Erythroblast (primary cell): ENCODE measurements around the gene GABRA5.

Source experiments
- GATA1 ChIP-seq: IDR thresholded peaks from 2 replicates; pipeline ENCODE4 v1.6.1; 2011; ENCODE audit warnings: low read depth, mild to moderate bottlenecking, control low read depth, low read length, moderate library complexity
- POLR2A ChIP-seq: IDR thresholded peaks from 2 replicates; pipeline ENCODE4 v1.6.1; 2011; ENCODE audit warnings: mild to moderate bottlenecking, low read length

GRCh38 chr15:26879706-26880105 is 12.8 kb downstream of the GABRA5 start:
- TF ChIP-seq POLR2A (no peak), GATA1 (no peak)
